HepG2 (cell line): ENCODE results near the gene MEGF6. TPM values are rescaled to one million over a fixed set of nuclear protein-coding genes. Genes with fewer than 3 reads are reported as not detected.

Source experiments
- ATAC-seq: fragments of 200-7000 bp; cut with Tn5 transposase; 3 replicates; pipeline ENCODE4 v1.9.1; 2020; ENCODE audit warnings: mild to moderate bottlenecking, moderate library complexity
- BruUV-seq: library from RNA; stranded (reverse); fragments of 400-500 nt; replicated peaks from 2 replicates; lab custom pipeline; 2021; lab: Mats Ljungman, UMichigan
- CTCF ChIA-PET: fragments of 300-600 bp; formaldehyde crosslinking; extraction: SDS; loops from one replicate; lab custom pipeline; 2021; ENCODE audit warnings: low total read pairs, inconsistent platforms, low intra/inter-chr PET ratio; lab: Yijun Ruan, JAX
- POLR2A ChIA-PET: fragments of 350-600 bp; sonication (Branson Sonifier 250); formaldehyde crosslinking; loops from one replicate; lab custom pipeline; 2020; ENCODE audit warnings: antibody characterized with exemption, inconsistent platforms; lab: Yijun Ruan, JAX
- DNase-seq: peaks from one replicate; pipeline ENCODE4 v3.0.0-alpha.2; 2015; ENCODE audit warnings: low spot score
- FAIRE-seq: peaks from 3 replicates; lab custom pipeline; 2011; peaks lifted over from hg19 to GRCh38; lab: Jason Lieb, UNC
- H2AFZ ChIP-seq: one replicate; pipeline ENCODE4 v1.6.1; 2011; ENCODE audit warnings: low read length, inconsistent platforms
- H3K27ac ChIP-seq: fragments of 300-600 bp; 3 replicates; pipeline ENCODE4 v1.8.0; 2011; ENCODE audit warnings: mixed run types, mild to moderate bottlenecking, mixed read lengths, low read length, inconsistent platforms; ENCODE audit not compliant: insufficient read depth; ENCODE audit errors: extremely low read length
- H3K27me3 ChIP-seq, 2 experiments: fragments of 200-600 bp in 1 of 2; 2 replicates in 1 of 2; 3 replicates in 1 of 2; pipeline versions ENCODE4 v1.6.0 to v1.8.0; 2011; ENCODE audit warnings: low read length in 2 of 2, mild to moderate bottlenecking in 2 of 2, moderate library complexity in 2 of 2, inconsistent platforms in 1 of 2; ENCODE audit not compliant: insufficient read depth in 2 of 2, control insufficient read depth in 1 of 2
- H3K36me3 ChIP-seq, 2 experiments: fragments of 200-600 bp in 1 of 2; replicated peaks in 1 of 2; 2 replicates in 1 of 2; 3 replicates in 1 of 2; pipeline versions ENCODE4 v1.5.1 to v1.8.0; 2011; ENCODE audit warnings: low read length in 2 of 2, inconsistent platforms in 1 of 2; ENCODE audit not compliant: insufficient read depth in 2 of 2, control insufficient read depth in 1 of 2
- H3K4me1 ChIP-seq: 2 replicates; pipeline ENCODE4 v1.5.1; 2012; ENCODE audit warnings: low read length, inconsistent platforms; ENCODE audit not compliant: insufficient read depth
- H3K4me2 ChIP-seq: 2 replicates; pipeline ENCODE4 v1.6.0; 2011; ENCODE audit warnings: low read depth, low read length, inconsistent platforms
- H3K4me3 ChIP-seq, 3 experiments: fragments of 200-600 bp in 1 of 3; sonication (generic), shearing (Covaris generic) in 1 of 3; replicated peaks in 1 of 3; 2 replicates each; pipeline ENCODE4 v1.5.1; 2011 to 2016; ENCODE audit warnings: low read length in 3 of 3, inconsistent platforms in 2 of 3, low read depth in 2 of 3, mild to moderate bottlenecking in 2 of 3, control low read depth in 1 of 3, mixed read lengths in 1 of 3; ENCODE audit not compliant: insufficient read depth in 1 of 3
- H3K79me2 ChIP-seq: one replicate; pipeline ENCODE4 v1.6.1; 2011; ENCODE audit warnings: low read length, inconsistent platforms; ENCODE audit not compliant: insufficient read depth
- H3K9ac ChIP-seq: 2 replicates; pipeline ENCODE4 v1.6.0; 2011; ENCODE audit warnings: mild to moderate bottlenecking, low read depth, low read length, inconsistent platforms; ENCODE audit not compliant: insufficient read depth
- H3K9me3 ChIP-seq: 2 replicates; pipeline ENCODE4 v1.5.1; 2012; ENCODE audit warnings: mild to moderate bottlenecking, low read length
- H4K20me1 ChIP-seq: 2 replicates; pipeline ENCODE4 v1.6.0; 2011; ENCODE audit warnings: inconsistent platforms, mild to moderate bottlenecking, low read length, moderate library complexity; ENCODE audit not compliant: insufficient read depth
- ATF2 ChIP-seq: sonication (generic); formaldehyde crosslinking; IDR thresholded peaks from 2 replicates; pipeline ENCODE4 v1.4.0; 2020; ENCODE audit warnings: missing genetic modification reagents
- ETS1 ChIP-seq: sonication (generic); formaldehyde crosslinking; IDR thresholded peaks from 2 replicates; pipeline ENCODE4 v1.4.0; 2020; ENCODE audit warnings: missing genetic modification reagents
- HOXA7 ChIP-seq: sonication (generic); formaldehyde crosslinking; IDR thresholded peaks from 2 replicates; pipeline ENCODE4 v1.8.1; 2022; ENCODE audit warnings: mild to moderate bottlenecking, missing genetic modification reagents, moderate library complexity
- NFRKB ChIP-seq: fragments of 450-650 bp; IDR thresholded peaks from 2 replicates; pipeline ENCODE4 v1.6.1; 2017
- NR2F6 ChIP-seq, 2 experiments: IDR thresholded peaks; 2 replicates each; pipeline ENCODE4 v1.6.1; 2016; ENCODE audit warnings: antibody characterized with exemption in 1 of 2, mild to moderate bottlenecking in 1 of 2
- POGK ChIP-seq: sonication (generic); formaldehyde crosslinking; conservative IDR thresholded peaks from 2 replicates; pipeline ENCODE4 v1.8.0; 2022; ENCODE audit warnings: mild to moderate bottlenecking, moderate library complexity, missing genetic modification reagents
- SAP130 ChIP-seq: IDR thresholded peaks from 2 replicates; pipeline ENCODE4 v1.6.1; 2016; ENCODE audit warnings: low read depth
- ZFAT ChIP-seq: sonication (generic); formaldehyde crosslinking; conservative IDR thresholded peaks from 2 replicates; pipeline ENCODE4 v1.8.1; 2023; ENCODE audit warnings: missing genetic modification reagents, inconsistent platforms
- ZFP36L2 ChIP-seq: sonication (generic); formaldehyde crosslinking; IDR thresholded peaks from 2 replicates; pipeline ENCODE4 v1.4.0; 2020; ENCODE audit warnings: missing genetic modification reagents
- ZNF263 ChIP-seq: sonication (generic); formaldehyde crosslinking; IDR thresholded peaks from 2 replicates; pipeline ENCODE4 v1.4.0; 2020; ENCODE audit warnings: missing genetic modification reagents
- ZNF333 ChIP-seq: sonication (generic); formaldehyde crosslinking; IDR thresholded peaks from 2 replicates; pipeline ENCODE4 v1.4.0; 2020; ENCODE audit warnings: mild to moderate bottlenecking, missing genetic modification reagents, borderline replicate concordance
- ZNF543 ChIP-seq: sonication (generic); formaldehyde crosslinking; IDR thresholded peaks from 2 replicates; pipeline ENCODE4 v1.4.0; 2020; ENCODE audit warnings: mild to moderate bottlenecking, missing genetic modification reagents
- ZNF615 ChIP-seq: sonication (generic); formaldehyde crosslinking; IDR thresholded peaks from 2 replicates; pipeline ENCODE4 v1.5.0; 2020; ENCODE audit warnings: mild to moderate bottlenecking, missing genetic modification reagents, borderline replicate concordance
- ZSCAN31 ChIP-seq: sonication (generic); formaldehyde crosslinking; IDR thresholded peaks from 2 replicates; pipeline ENCODE4 v1.5.0; 2020; ENCODE audit warnings: low read depth, mild to moderate bottlenecking, missing genetic modification reagents
- WGBS: methylation state at CpG from one replicate; pipeline ENCODE4 v1.1.6; 2017; ENCODE audit warnings: low lambda C conversion rate; 5-methylcytosine and 5-hydroxymethylcytosine counted together
- in situ Hi-C: cut with HindIII; loops from 2 replicates; pipeline ENCODE4 v1.10.0; 2017; ENCODE audit warnings: low pct_unique_long_range_greater_than_20kb; ENCODE audit not compliant: extremely low pct_ligation_motif_present
- intact Hi-C: fragments of 100-400 bp; cut with micrococcal nuclease; formaldehyde crosslinking; loops from one replicate; pipeline ENCODE4 v1.10.0; 2022; ENCODE audit not compliant: unreplicated experiment
- polyA plus RNA-seq, 8 experiments: library from polyadenylated mRNA; depleted of rRNA in 3 of 8; stranded (reverse) in 7 of 8; unstranded in 1 of 8; fragments of >200 nt; fragmentation: Illumina TruSeq in 4 of 8; extraction: Trizol in 4 of 8; gene quantifications; 2 replicates each; pipeline versions ENCODE4 v1.2.1 to v1.2.3, GENCODE V29; 2011 to 2016; ENCODE audit warnings: low read depth in 4 of 8, missing spikeins in 1 of 8, mixed read lengths in 1 of 8; ENCODE audit not compliant: insufficient read depth in 1 of 8
- total RNA-seq, 5 experiments: library from RNA; depleted of rRNA; stranded (reverse); fragments of >200 nt; fragmentation: Illumina TruSeq; extraction: Trizol; gene quantifications; 2 replicates each; pipeline ENCODE4 v1.2.3, GENCODE V29; 2016; ENCODE audit warnings: low read depth in 1 of 5
- TF ChIP-seq, protein P1 (sequence below): sonication (generic); formaldehyde crosslinking; IDR thresholded peaks from 2 replicates; pipeline ENCODE4 v1.8.1; 2023; ENCODE audit warnings: mild to moderate bottlenecking, missing genetic modification reagents
- TF ChIP-seq, protein P2 (sequence below): sonication (generic); formaldehyde crosslinking; IDR thresholded peaks from 2 replicates; pipeline ENCODE4 v1.4.0; 2020; ENCODE audit warnings: mild to moderate bottlenecking, missing genetic modification reagents

MEGF6 gene
- total and polyA plus RNA-seq, 2 of the 13 experiments (the other 11 are each of a cell fraction or from before 2014, with no cell fraction given), result 1.9 TPM

- FAIRE-seq, result no peak
Measured at GRCh38 chr1:3595949-3596348, 15.4 kb downstream of the MEGF6 start.

More at GRCh38 chr1:3595949-3596348, 15.4 kb downstream of the MEGF6 start:
- H3K4me2 ChIP-seq, result no peak overlapping the region
- intact Hi-C loops (no loop called here), in situ Hi-C loops (no loop called here)
- H3K4me1 ChIP-seq, result peaks cover 12% of the 10 kb centered on the region
- H3K27me3 ChIP-seq, result peaks cover 36 to 84% of the 10 kb centered on the region in 2 experiments
- no peak overlapping the region for H3K9ac ChIP-seq
- H2AFZ ChIP-seq, result no peak overlapping the region
- CTCF ChIA-PET, result no interaction called here
- H4K20me1 ChIP-seq, result no peaks in the 10 kb centered on the region
- no peak overlapping the region for H3K4me3 ChIP-seq
- no peaks in the 10 kb centered on the region for H3K79me2 ChIP-seq
- WGBS, result 27% methylated on average over 3 of the region's 7 CpGs
- ATAC-seq, result no peak
- TF ChIP-seq SAP130 (CRISPR knock-in tag) (no peak), HOXA7 (CRISPR knock-in tag) (no peak), ZNF543 (no peak), ZNF263 (CRISPR knock-in tag) (no peak), POGK (CRISPR knock-in tag) (no peak), NFRKB (no peak), ZSCAN31 (no peak), ZFAT (CRISPR knock-in tag) (no peak), ZFP36L2 (no peak), ATF2 (CRISPR knock-in tag) (no peak), ZNF615 (no peak), ETS1 (CRISPR knock-in tag) (no peak), ZNF333 (CRISPR knock-in tag) (no peak), NR2F6 (IDR thresholded peaks at IDR 0.05) (no peak), NR2F6 (CRISPR knock-in tag; IDR thresholded peaks at IDR 0.05) (no peak)
- TF ChIP-seq, protein P1, sequence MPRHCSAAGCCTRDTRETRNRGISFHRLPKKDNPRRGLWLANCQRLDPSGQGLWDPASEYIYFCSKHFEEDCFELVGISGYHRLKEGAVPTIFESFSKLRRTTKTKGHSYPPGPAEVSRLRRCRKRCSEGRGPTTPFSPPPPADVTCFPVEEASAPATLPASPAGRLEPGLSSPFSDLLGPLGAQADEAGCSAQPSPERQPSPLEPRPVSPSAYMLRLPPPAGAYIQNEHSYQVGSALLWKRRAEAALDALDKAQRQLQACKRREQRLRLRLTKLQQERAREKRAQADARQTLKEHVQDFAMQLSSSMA (CRISPR knock-in tag), result no peak
- TF ChIP-seq, protein P2, sequence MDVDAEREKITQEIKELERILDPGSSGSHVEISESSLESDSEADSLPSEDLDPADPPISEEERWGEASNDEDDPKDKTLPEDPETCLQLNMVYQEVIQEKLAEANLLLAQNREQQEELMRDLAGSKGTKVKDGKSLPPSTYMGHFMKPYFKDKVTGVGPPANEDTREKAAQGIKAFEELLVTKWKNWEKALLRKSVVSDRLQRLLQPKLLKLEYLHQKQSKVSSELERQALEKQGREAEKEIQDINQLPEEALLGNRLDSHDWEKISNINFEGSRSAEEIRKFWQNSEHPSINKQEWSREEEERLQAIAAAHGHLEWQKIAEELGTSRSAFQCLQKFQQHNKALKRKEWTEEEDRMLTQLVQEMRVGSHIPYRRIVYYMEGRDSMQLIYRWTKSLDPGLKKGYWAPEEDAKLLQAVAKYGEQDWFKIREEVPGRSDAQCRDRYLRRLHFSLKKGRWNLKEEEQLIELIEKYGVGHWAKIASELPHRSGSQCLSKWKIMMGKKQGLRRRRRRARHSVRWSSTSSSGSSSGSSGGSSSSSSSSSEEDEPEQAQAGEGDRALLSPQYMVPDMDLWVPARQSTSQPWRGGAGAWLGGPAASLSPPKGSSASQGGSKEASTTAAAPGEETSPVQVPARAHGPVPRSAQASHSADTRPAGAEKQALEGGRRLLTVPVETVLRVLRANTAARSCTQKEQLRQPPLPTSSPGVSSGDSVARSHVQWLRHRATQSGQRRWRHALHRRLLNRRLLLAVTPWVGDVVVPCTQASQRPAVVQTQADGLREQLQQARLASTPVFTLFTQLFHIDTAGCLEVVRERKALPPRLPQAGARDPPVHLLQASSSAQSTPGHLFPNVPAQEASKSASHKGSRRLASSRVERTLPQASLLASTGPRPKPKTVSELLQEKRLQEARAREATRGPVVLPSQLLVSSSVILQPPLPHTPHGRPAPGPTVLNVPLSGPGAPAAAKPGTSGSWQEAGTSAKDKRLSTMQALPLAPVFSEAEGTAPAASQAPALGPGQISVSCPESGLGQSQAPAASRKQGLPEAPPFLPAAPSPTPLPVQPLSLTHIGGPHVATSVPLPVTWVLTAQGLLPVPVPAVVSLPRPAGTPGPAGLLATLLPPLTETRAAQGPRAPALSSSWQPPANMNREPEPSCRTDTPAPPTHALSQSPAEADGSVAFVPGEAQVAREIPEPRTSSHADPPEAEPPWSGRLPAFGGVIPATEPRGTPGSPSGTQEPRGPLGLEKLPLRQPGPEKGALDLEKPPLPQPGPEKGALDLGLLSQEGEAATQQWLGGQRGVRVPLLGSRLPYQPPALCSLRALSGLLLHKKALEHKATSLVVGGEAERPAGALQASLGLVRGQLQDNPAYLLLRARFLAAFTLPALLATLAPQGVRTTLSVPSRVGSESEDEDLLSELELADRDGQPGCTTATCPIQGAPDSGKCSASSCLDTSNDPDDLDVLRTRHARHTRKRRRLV (CRISPR knock-in tag), result no peak
- no TSS peak for BruUV-seq
- no peak overlapping the region for H3K27ac ChIP-seq
- POLR2A ChIA-PET, result no interaction called here
- DNase-seq, result no peak
- no peaks in the 10 kb centered on the region for H3K36me3 ChIP-seq
- H3K9me3 ChIP-seq, result no peaks in the 10 kb centered on the region
